SH-SY5Y (cell line): ENCODE data around the gene LRBA.

Source experiments
- GATA2 ChIP-seq: IDR thresholded peaks from 2 replicates; pipeline ENCODE4 v1.6.1; 2011; ENCODE audit warnings: mild to moderate bottlenecking, low read depth, low read length
- GATA3 ChIP-seq: IDR thresholded peaks from 2 replicates; pipeline ENCODE4 v1.6.1; 2011; ENCODE audit warnings: low read depth, mild to moderate bottlenecking, low read length, moderate library complexity

- TF ChIP-seq GATA3 (no peak), GATA2 (no peak)
These were observed 320.6 kb downstream of the LRBA start for GRCh38 chr4:150694438-150694837.
